SK-N-SH (cell line): Measurements from ENCODE around the gene ULK1. TPM values are rescaled to one million over a fixed set of nuclear protein-coding genes. Genes with fewer than 3 reads are reported as not detected.

Source experiments
- CTCF ChIA-PET: fragments of 300-600, 350-600 bp; formaldehyde crosslinking; extraction: SDS; loops from one replicate; lab custom pipeline; 2021; lab: Yijun Ruan, JAX
- POLR2A ChIA-PET: fragments of 350-600 bp; sonication (Branson Sonifier 250); formaldehyde crosslinking; extraction: SDS; loops from one replicate; lab custom pipeline; 2020; ENCODE audit warnings: antibody characterized with exemption, inconsistent platforms; lab: Yijun Ruan, JAX
- DNase-seq: peaks from one replicate; pipeline ENCODE4 v3.0.0; 2012
- H2AFZ ChIP-seq: fragments of 200-600 bp; sonication (generic); 2 replicates; pipeline ENCODE4 v1.8.1; 2016; ENCODE audit warnings: antibody characterized with exemption, mild to moderate bottlenecking, low read depth
- H3F3A ChIP-seq: fragments of 200-600 bp; sonication (generic); replicated peaks from 2 replicates; pipeline ENCODE3; 2016; ENCODE audit warnings: antibody characterized with exemption, mild to moderate bottlenecking; ENCODE audit not compliant: insufficient read depth
- H3K27ac ChIP-seq, 2 experiments: fragments of 200-500 bp in 1 of 2; fragments of 200-600 bp in 1 of 2; sonication (Bioruptor generic) in 1 of 2; sonication (generic), shearing (Covaris generic) in 1 of 2; 2 replicates each; pipeline versions ENCODE4 v1.5.1 to v1.6.1; 2014 to 2016; ENCODE audit warnings: low read depth in 2 of 2, inconsistent platforms in 1 of 2, low read length in 1 of 2, mild to moderate bottlenecking in 1 of 2, mixed read lengths in 1 of 2
- H3K27me3 ChIP-seq: fragments of 200-600 bp; sonication (generic), shearing (Covaris generic); 2 replicates; pipeline ENCODE4 v1.6.1; 2016; ENCODE audit warnings: mixed run types; ENCODE audit not compliant: insufficient read depth
- H3K36me3 ChIP-seq, 2 experiments: fragments of 200-500 bp in 1 of 2; fragments of 200-600 bp in 1 of 2; sonication (Bioruptor generic) in 1 of 2; sonication (generic) in 1 of 2; replicated peaks in 1 of 2; 2 replicates each; pipeline versions ENCODE3 to v1.5.1; 2014 to 2016; ENCODE audit warnings: low read length in 1 of 2, mild to moderate bottlenecking in 1 of 2; ENCODE audit not compliant: insufficient read depth in 2 of 2, control insufficient read depth in 1 of 2
- H3K4me1 ChIP-seq, 2 experiments: fragments of 200-500 bp in 1 of 2; fragments of 200-600 bp in 1 of 2; sonication (Bioruptor generic) in 1 of 2; sonication (generic), shearing (Covaris generic) in 1 of 2; 2 replicates each; pipeline versions ENCODE4 v1.5.1 to v1.6.1; 2014 to 2016; ENCODE audit warnings: low read depth in 1 of 2, low read length in 1 of 2, mixed run types in 1 of 2; ENCODE audit not compliant: insufficient read depth in 2 of 2, control insufficient read depth in 1 of 2
- H3K4me2 ChIP-seq: fragments of 200-600 bp; sonication (generic), shearing (Covaris generic); 2 replicates; pipeline ENCODE4 v1.6.1; 2017; ENCODE audit warnings: mixed run types
- H3K4me3 ChIP-seq, 2 experiments: fragments of 200-500 bp in 1 of 2; fragments of 200-600 bp in 1 of 2; sonication (Bioruptor generic) in 1 of 2; sonication (generic), shearing (Covaris generic) in 1 of 2; 2 replicates each; pipeline versions ENCODE4 v1.5.1 to v1.8.1; 2014 to 2016; ENCODE audit warnings: low read depth in 2 of 2, inconsistent platforms in 1 of 2, low read length in 1 of 2, mild to moderate bottlenecking in 1 of 2, mixed read lengths in 1 of 2, moderate library complexity in 1 of 2
- H3K79me2 ChIP-seq: fragments of 200-600 bp; sonication (generic); 2 replicates; pipeline ENCODE4 v1.8.1; 2017; ENCODE audit warnings: mild to moderate bottlenecking; ENCODE audit not compliant: insufficient read depth
- H3K9ac ChIP-seq: fragments of 200-600 bp; sonication (generic); 2 replicates; pipeline ENCODE4 v1.6.1; 2017; ENCODE audit warnings: mixed run types
- H3K9me2 ChIP-seq: fragments of 200-600 bp; sonication (generic); 2 replicates; pipeline ENCODE4 v1.6.1; 2017; ENCODE audit warnings: mixed run types
- H3K9me3 ChIP-seq: fragments of 200-600 bp; sonication (generic); 2 replicates; pipeline ENCODE4 v1.6.1; 2017; ENCODE audit warnings: mixed run types, mild to moderate bottlenecking, moderate library complexity
- H4K20me1 ChIP-seq: fragments of 200-600 bp; sonication (generic); 2 replicates; pipeline ENCODE4 v1.6.1; 2017; ENCODE audit warnings: mild to moderate bottlenecking, mixed run types; ENCODE audit not compliant: insufficient read depth
- CHD2 ChIP-seq: fragments of 150-350 bp; IDR thresholded peaks from 2 replicates; pipeline ENCODE4 v1.6.1; 2018; ENCODE audit warnings: low read length; ENCODE audit not compliant: partially characterized antibody
- ELF1 ChIP-seq: IDR thresholded peaks from 2 replicates; pipeline ENCODE4 v1.4.0; 2012
- GATA2 ChIP-seq: sonication (generic); formaldehyde crosslinking; IDR thresholded peaks from 2 replicates; pipeline ENCODE4 v1.5.0; 2020; ENCODE audit warnings: mild to moderate bottlenecking, missing genetic modification reagents
- MEF2A ChIP-seq: IDR thresholded peaks from 2 replicates; pipeline ENCODE4 v1.4.0; 2012; ENCODE audit warnings: low read depth, borderline replicate concordance
- NFIC ChIP-seq: IDR thresholded peaks from 2 replicates; pipeline ENCODE4 v1.4.0; 2012; ENCODE audit warnings: borderline replicate concordance
- NRF1 ChIP-seq: IDR thresholded peaks from 2 replicates; pipeline ENCODE4 v1.6.1; 2012; ENCODE audit warnings: low read depth, mild to moderate bottlenecking, low read length
- RAD21 ChIP-seq: IDR thresholded peaks from 2 replicates; pipeline ENCODE4 v1.6.1; 2012; ENCODE audit warnings: mild to moderate bottlenecking, low read length
- RCOR1 ChIP-seq: fragments of 150-350 bp; IDR thresholded peaks from 2 replicates; pipeline ENCODE4 v1.6.1; 2017; ENCODE audit warnings: antibody characterized with exemption, low read length
- REST ChIP-seq: IDR thresholded peaks from 2 replicates; pipeline ENCODE4 v1.6.1; 2012; ENCODE audit warnings: mild to moderate bottlenecking, low read depth, low read length, moderate library complexity
- RFX5 ChIP-seq: IDR thresholded peaks from 2 replicates; pipeline ENCODE4 v1.6.1; 2012; ENCODE audit warnings: mild to moderate bottlenecking, improper control_type of control experiment, low read length
- SIN3A ChIP-seq: IDR thresholded peaks from 2 replicates; pipeline ENCODE4 v1.6.1; 2012; ENCODE audit warnings: low read depth, mild to moderate bottlenecking, low read length, moderate library complexity, borderline replicate concordance
- TCF12 ChIP-seq: IDR thresholded peaks from 2 replicates; pipeline ENCODE4 v1.4.0; 2012
- USF1 ChIP-seq: IDR thresholded peaks from 2 replicates; pipeline ENCODE4 v1.4.0; 2012; ENCODE audit warnings: low read depth, borderline replicate concordance
- USF2 ChIP-seq: fragments of 150-350 bp; IDR thresholded peaks from 2 replicates; pipeline ENCODE4 v1.6.1; 2017; ENCODE audit warnings: antibody characterized with exemption, low read length, low read depth, borderline replicate concordance
- ZBTB33 ChIP-seq: IDR thresholded peaks from 2 replicates; pipeline ENCODE4 v1.4.0; 2012; ENCODE audit warnings: low read depth, borderline replicate concordance
- WGBS: methylation state at CpG from one replicate; pipeline ENCODE4 v1.1.6; 2017; ENCODE audit warnings: low lambda C conversion rate; 5-methylcytosine and 5-hydroxymethylcytosine counted together
- polyA plus RNA-seq, 3 experiments: library from polyadenylated mRNA; depleted of rRNA; stranded (reverse); fragments of >200 nt; gene quantifications; 2 replicates each; pipeline ENCODE4 v1.2.3, GENCODE V29; 2012
- TF ChIP-seq, protein P1 (sequence below): fragments of 150-350 bp; IDR thresholded peaks from 2 replicates; pipeline ENCODE4 v1.6.1; 2016; ENCODE audit warnings: mild to moderate bottlenecking, low read depth, low read length

The ULK1 gene
- polyA plus RNA-seq, 1 of the 3 experiments (the other 2 are of a cell fraction): 10.7 TPM

DNA sequence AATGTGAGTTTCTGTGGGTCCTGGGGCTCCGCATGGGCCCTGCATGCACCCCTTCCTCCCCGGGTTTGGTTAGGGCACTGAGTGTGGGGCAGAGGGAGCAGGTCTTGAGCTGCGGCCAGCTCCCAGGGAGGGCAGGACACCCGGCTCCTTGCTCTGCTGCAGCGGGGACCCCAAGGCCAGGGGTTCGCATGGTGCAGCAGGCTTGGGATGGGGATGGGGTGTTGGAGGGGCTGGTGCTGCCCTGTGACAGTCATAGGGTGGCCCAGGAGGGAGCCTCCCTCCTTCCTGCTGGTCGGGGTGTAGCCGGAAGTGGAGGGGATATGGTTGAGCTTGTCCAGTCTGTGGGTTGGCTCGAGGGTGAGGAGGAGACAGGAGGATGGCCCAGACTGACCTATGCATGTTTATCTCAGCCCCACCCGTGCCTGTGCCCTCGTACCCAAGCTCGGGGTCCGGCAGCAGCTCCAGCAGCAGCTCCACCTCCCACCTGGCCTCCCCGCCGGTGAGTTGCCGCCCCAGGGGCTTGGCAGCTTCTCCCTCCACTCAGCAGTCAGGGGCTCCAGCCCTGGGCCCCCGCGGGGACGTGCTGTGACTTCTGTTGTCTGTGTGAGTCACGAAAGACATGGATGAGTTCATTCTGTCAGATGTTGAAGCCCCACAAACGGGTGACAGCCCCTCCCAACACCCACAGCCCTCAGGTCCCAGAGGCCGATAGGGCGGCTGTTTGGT is 16.0 kb downstream of the ULK1 start (continued):
- TF ChIP-seq REST (no peak), MEF2A (no peak), RFX5 (no peak)
- TF ChIP-seq, protein P1, sequence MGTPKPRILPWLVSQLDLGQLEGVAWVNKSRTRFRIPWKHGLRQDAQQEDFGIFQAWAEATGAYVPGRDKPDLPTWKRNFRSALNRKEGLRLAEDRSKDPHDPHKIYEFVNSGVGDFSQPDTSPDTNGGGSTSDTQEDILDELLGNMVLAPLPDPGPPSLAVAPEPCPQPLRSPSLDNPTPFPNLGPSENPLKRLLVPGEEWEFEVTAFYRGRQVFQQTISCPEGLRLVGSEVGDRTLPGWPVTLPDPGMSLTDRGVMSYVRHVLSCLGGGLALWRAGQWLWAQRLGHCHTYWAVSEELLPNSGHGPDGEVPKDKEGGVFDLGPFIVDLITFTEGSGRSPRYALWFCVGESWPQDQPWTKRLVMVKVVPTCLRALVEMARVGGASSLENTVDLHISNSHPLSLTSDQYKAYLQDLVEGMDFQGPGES: no peak

GRCh38 chr12:131911028-131911650 is 16.7 kb downstream of the ULK1 start:
- H3K9me3 ChIP-seq: no peaks in the 10 kb centered on the region
- peaks cover under 1% of the 10 kb centered on the region; the same call in 1 of the 2 replicates for H4K20me1 ChIP-seq
- no peak for DNase-seq
- peaks cover 4 to 49% of the 10 kb centered on the region in 2 experiments for H3K36me3 ChIP-seq
- POLR2A ChIA-PET: no interaction called here
- H3K27ac ChIP-seq: peak overlapping the region in 1 of 2 experiments; percentile 88; a peak in 2 of 4 replicates
- TF ChIP-seq USF1: no peak
- no peak for TF ChIP-seq RFX5
- TF ChIP-seq CHD2: no peak
- TF ChIP-seq TCF12: no peak
- no peak for TF ChIP-seq NFIC
- no peak for TF ChIP-seq ZBTB33
- no peak for TF ChIP-seq USF2
- TF ChIP-seq RCOR1: no peak
- TF ChIP-seq RAD21: no peak
- TF ChIP-seq MEF2A: no peak
- no peak for TF ChIP-seq ELF1
- no peak for TF ChIP-seq NRF1
- TF ChIP-seq GATA2 (CRISPR knock-in tag): no peak
- TF ChIP-seq, protein P1: no peak
- TF ChIP-seq SIN3A: no peak
- TF ChIP-seq, all 33 proteins: peak for 0
- no peak overlapping the region for H3K4me3 ChIP-seq
- no peaks in the 10 kb centered on the region for H3K9me2 ChIP-seq
- H3K27me3 ChIP-seq: no peaks in the 10 kb centered on the region
- 0 out of 2 replicates have a peak, but pooled peaks cover 4% of the 10 kb centered on the region for H3K79me2 ChIP-seq
- H2AFZ ChIP-seq: no peak overlapping the region
- CTCF ChIA-PET: interaction anchor here (2.3 to 3.6 kb wide), 3 partner anchors 14 to 75 kb away, joined by 12 to 23 read pairs (median 12); no protein-coding TSS in a partner anchor
- H3K9ac ChIP-seq: no peak overlapping the region
- H3K4me2 ChIP-seq: no peak overlapping the region
- H3K4me1 ChIP-seq: peaks cover 9 to 27% of the 10 kb centered on the region in 2 experiments; a peak in 2 of 4 replicates
- no peaks in the 10 kb centered on the region for H3F3A ChIP-seq
- WGBS: 99% methylated on average over 10 of the region's 17 CpGs
